ENCODE measurements around the gene DDX46.
"Not testable (repeated sequence)": the region's sequence is repeated elsewhere in the genome, so short reads cannot be mapped to it uniquely, and the experiment has no call there.

DDX46 gene

DNA sequence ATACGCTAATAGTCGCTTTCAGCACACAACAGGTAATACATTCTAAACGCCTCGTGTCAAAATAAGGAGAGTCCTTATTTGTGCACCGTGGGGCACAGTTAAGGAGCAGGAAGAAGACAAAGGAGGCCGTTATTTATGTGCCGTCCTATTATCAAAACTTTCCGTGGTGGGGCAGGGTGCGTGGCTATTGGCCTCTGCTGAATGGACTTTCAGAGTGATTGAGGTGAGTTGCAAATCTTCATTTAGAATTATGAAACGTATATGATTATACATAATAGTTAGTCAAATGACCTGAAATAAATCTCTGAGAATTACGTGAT is 88.0 kb downstream of the DDX46 start:
- DNase-seq: peak; percentile 6

DNA sequence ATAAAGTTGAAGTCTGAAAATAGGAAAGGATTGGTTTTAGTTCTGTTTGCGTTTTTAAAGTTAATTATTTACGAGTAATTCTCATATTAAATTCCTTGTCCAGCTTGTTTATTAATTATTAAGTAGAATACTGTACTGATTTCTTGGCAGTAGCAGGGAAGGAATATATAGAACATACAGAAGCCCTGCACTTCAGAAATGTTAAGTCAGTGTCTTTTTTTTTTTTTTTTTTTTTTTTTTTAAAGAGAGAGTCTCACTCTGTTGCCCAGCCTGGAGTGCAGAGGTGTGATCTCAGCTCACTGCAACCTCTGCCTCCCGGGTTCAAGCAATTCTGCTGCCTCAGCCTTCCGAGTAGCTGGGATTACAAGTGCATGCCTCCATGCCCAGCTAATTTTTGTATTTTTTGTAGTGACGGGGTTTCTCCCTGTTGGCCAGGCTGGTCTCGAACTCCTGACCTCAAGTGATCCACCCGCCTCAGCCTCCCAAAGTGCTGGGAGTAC is 90.9 kb downstream of the DDX46 start:
- DNase-seq: not testable (repeated sequence)

DNA sequence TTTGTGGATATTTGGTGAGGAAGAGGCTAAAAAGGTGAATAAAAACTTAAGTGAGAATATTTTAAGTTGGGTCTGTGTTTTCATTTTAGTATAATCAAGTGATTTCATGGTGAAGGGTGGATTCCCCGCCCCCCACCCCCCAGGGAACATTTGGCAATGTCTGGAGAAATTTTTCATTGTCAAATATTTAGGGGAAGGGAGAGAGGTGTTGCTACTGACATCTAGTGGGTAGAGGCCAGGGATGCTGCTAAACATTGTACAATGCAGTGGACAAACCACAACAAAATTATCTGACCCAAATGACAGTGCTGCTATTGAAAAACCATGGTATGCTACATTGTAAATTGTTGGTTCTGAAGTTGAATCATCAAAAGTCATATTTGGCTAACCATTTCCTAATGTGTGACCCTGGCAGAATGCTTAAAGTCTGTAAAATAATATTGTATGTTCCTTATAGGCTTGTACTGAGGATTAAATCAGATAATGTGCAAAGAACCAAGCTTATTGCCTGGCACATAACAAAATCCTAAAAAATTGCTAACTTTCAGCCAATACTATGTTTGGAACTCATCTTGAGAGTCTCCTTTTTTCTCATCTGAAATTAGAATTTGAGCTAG is 92.8 kb downstream of the DDX46 start:
- no peak for DNase-seq

DNA sequence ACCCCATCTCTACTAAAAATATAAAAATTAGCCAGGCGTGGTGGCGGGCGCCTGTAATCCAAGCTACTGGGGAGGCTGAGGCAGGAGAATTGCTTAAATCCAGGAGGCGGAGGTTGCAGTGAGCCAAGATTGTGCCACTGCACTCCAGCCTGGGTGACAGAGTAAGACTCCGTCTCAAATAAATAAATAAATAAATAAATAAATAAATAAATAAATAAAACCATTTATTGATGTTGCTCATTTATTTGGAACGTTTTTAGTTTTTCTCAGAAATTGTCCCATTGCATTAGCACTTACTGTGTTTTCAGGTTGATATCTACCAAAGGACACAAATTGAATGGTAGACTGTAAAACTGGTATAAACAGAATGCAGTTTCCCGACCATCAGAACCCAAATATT is 97.9 kb downstream of the DDX46 start:
- DNase-seq: not testable (repeated sequence)

DNA sequence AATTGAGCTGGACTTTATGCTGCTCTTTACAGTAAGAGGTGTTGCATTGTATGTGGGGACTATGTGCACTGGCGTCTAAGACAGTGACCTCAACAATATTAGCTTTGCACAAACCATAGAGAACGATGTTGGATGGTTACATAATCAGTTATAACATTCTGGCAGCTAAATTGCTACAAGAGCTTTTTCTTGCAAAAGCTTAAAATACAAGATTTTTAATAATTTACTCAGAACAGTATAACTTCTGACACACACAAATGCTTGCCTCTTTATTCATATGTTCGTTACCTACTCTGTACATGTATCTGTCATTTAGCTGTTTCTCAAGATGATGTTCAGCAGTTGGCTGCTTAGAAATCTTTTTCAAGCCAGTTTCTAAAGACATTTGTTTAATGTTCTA is 98.8 kb downstream of the DDX46 start:
- DNase-seq: no peak

DNA sequence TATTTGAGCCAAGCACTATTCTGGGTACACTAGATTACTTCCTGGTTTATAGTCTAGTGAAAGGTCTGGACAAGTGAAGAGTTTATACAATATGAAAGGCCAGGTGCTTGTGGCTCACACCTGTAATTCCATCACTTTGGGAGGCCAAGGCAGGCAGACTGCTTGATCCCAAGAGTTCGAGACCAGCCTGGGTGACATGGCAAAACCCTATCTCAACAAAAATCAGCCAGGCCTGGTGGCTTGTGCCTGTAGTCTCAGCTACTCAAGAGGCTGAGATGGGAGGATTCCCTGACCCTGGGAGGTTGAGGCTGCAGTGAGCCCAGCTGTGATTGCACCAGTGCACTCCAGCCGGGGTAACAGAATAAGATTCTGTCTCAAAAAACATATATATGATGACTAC is 106.1 kb downstream of the DDX46 start:
- no peak for DNase-seq

DNA sequence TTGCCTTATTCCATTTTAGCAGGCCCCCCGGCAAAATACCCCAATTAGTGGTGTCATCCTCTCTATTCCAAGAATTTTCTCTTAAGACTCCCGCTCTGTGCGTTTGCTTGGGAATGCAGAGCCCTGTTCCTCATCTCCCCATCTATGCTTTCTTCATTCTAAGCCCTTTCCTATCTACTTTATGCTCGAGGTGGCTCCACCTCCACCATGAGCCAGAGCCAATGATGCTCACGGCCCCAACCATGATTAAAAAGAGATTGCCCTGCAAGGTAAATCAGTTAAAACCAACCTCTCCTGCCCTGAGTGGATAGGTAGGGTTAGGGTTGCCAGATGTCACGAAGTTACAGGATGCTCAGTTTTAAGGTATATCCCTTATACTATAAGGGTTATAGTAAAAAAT is 114.9 kb downstream of the DDX46 start:
- no peak for DNase-seq

DNA sequence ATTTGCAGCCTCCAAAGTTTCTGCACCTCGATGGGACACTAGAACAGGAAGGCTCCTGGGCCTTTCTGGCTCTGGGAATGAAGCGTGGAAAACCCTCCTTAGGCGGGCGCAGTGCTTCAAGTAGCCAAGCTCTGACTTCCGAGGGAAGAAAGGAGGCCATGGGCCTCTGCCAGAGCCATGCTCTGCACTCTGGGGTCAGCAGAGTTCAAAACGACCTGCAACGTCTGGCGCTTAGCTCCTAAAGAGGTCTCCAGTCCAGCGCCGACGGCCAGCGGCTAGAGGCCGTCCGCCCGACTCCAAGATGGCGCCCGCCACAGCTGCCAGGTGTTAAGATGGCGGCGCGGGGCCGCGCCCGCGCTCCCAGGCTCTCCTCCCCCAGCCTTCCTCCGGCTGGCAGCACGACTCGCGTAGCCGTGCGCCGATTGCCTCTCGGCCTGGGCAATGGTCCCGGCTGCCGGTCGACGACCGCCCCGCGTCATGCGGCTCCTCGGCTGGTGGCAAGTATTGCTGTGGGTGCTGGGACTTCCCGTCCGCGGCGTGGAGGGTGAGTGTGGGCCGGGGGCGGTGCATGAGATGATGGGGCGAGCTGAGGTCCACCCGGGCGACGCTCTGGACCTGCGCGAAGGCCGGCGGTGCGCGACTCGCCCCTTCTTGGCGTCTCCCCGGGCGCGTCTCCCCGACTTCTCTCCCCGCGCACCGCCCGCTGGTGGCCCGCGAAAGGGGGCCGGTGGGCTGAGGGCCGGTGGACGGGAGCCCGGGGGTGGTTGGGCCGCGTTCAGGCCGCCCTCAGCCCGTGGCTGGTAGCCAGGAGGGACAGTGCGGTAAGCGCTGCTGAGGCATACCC is 115.6 kb downstream of the DDX46 start, which contains the start of gene TXNDC15:
TXNDC15 (plus strand) TSS at position 385 of the 844 bp plus-strand sequence; CDS start at position 442, 57 bp downstream.
- peak; percentile 62 for DNase-seq

DNA sequence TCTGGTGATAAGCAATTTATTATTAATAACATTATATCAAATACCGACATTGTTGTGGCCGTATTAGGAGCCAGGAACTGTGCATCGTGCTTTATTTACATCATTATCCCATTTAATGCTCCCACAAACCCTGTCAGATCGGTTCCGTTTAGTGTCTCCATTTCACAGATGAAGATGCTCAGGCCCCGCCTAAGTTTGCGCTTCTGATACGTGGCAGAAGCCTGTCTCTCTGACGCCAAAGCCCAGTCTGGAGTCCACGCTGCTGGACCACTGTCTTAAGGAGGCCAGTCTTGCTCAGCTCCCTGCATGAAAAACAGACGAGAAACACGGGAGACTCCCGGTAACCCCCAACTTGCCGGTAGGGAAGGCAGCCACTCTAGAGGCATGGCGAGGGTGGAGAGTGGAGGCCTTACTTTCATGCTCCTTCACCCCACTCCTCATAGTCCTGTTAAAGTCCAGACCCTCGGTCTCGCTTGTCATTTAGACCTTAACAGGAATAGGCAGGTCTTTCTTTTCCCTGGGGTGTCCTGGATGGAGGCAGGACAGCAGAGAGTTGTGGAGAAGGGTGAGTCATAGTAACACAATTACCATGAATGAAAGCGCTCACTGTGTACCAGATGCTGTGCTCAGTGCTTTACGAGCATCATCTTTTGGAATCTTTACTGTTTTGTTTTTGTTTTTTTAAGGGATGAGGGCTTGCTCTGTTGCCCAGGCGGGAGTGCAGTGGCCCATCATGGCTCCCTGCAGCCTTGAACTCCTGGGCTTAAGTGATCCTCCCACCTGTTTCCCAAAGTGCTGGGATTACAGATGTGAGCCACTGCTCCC is 116.5 kb downstream of the DDX46 start:
- peak; percentile 4 for DNase-seq

DNA sequence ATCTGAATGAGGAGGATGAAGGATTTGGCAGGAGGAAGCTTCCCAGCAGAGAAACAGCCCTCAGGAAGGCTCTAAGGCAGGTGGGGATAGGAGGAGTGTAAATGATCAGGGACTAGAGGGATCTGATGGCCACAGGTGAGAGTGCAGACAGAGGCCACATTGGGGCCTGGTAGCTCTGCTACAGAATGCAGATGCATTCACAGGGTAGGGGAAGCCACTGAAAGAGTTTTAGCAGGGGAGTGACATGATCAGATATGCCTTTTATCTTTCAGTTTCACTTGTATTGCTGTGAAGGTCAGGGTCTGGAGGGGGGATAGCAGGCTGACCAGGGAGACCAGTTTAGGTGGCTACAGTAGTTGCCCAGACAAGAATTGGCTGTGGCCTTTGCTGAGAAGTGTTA is 118.6 kb downstream of the DDX46 start:
- no peak for DNase-seq

DNA sequence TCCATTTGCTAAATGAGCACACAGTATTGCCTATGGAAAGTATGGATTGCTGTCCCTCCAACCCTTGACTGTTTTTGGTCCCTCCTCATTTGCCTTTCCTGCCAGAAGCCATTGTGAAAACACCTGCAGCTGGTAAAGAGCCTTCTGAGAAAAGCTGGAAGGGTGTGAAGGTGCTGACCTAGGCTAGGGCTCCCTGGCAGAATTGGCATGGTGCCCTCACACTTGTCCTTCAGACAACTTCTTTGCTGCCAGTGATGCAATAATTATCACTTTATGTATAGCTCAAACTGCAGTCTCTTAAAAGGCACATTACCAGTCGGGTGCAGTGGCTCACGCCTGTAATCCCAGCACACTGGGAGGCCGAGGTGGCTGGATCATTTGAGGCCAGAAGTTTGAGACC is 119.8 kb downstream of the DDX46 start:
- no peak for DNase-seq

DNA sequence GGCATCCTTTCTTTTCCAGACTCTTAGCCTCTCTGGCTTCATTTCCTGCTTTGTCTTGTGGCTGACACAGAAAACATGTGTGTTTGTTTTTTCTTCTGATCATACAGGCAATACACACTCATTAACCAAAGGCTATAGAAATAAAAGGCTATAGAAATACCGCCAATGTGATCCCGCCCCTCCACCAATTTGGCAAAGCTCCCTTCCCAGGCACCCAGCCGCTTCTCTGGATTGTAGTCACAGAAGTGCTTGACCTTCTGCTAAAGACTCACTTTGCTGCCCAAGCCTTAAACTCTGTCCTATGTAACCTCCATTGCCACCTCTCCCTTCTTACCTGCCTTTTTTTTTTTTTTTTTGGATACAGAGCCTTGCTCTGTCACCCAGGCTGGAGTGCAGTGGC is 120.9 kb downstream of the DDX46 start:
- DNase-seq: no peak

Measured in activated T-cell treated with anti-CD3 and anti-CD28 coated beads for 4 hours (primary cell).